HepG2 (cell line): ENCODE measurements around the gene TRIM9.
"Not testable (repeated sequence)": the region's sequence is repeated elsewhere in the genome, so short reads cannot be mapped to it uniquely, and the experiment has no call there.

ENCODE experiments used
- ATF2 ChIP-seq: sonication (generic); formaldehyde crosslinking; IDR thresholded peaks from 2 replicates; pipeline ENCODE4 v1.4.0; 2020; ENCODE audit warnings: missing genetic modification reagents
- BRD4 ChIP-seq: sonication (generic); formaldehyde crosslinking; IDR thresholded peaks from 2 replicates; pipeline ENCODE4 v1.4.0; 2020; ENCODE audit warnings: missing genetic modification reagents
- CC2D1A ChIP-seq: sonication (generic); formaldehyde crosslinking; IDR thresholded peaks from 2 replicates; pipeline ENCODE4 v1.8.1; 2023; ENCODE audit warnings: mild to moderate bottlenecking, missing genetic modification reagents
- CHD2 ChIP-seq: IDR thresholded peaks from 2 replicates; pipeline ENCODE4 v1.6.1; 2011; ENCODE audit warnings: low read depth, low read length, improper control_type of control experiment
- CTCF ChIP-seq: sonication (generic); formaldehyde crosslinking; IDR thresholded peaks from 2 replicates; pipeline ENCODE4 v1.5.0; 2020; ENCODE audit warnings: mild to moderate bottlenecking, missing genetic modification reagents, moderate library complexity
- KLF12 ChIP-seq: sonication (generic); formaldehyde crosslinking; IDR thresholded peaks from 2 replicates; pipeline ENCODE4 v1.4.0; 2020; ENCODE audit warnings: missing genetic modification reagents, borderline replicate concordance
- NRL ChIP-seq: sonication (generic); formaldehyde crosslinking; IDR thresholded peaks from 2 replicates; pipeline ENCODE4 v1.5.0; 2020; ENCODE audit warnings: missing genetic modification reagents, mild to moderate bottlenecking, moderate library complexity, borderline replicate concordance
- TBL1XR1 ChIP-seq: fragments of 150-350 bp; IDR thresholded peaks from 2 replicates; pipeline ENCODE4 v1.6.1; 2014; ENCODE audit warnings: borderline replicate concordance, low read length; ENCODE audit not compliant: partially characterized antibody
- ZNF274 ChIP-seq: sonication (generic); formaldehyde crosslinking; IDR thresholded peaks from 2 replicates; pipeline ENCODE4 v1.5.1; 2020; ENCODE audit warnings: mild to moderate bottlenecking, missing genetic modification reagents
- TF ChIP-seq, protein P1 (sequence below): sonication (generic); formaldehyde crosslinking; IDR thresholded peaks from 2 replicates; pipeline ENCODE4 v1.8.1; 2023; ENCODE audit warnings: mild to moderate bottlenecking, missing genetic modification reagents
- TF ChIP-seq, protein P2 (sequence below): sonication (generic); formaldehyde crosslinking; IDR thresholded peaks from 2 replicates; pipeline ENCODE4 v1.4.0; 2020; ENCODE audit warnings: missing genetic modification reagents, borderline replicate concordance

GRCh38 chr14:50994158-50994557 lies 100.7 kb downstream of the TRIM9 start:
- not testable (repeated sequence) for TF ChIP-seq KLF12 (CRISPR knock-in tag); TBL1XR1; CHD2; CC2D1A (CRISPR knock-in tag); CTCF (CRISPR knock-in tag); ATF2 (CRISPR knock-in tag); BRD4 (CRISPR knock-in tag); NRL (CRISPR knock-in tag); ZNF274 (CRISPR knock-in tag)
- TF ChIP-seq, protein P1, sequence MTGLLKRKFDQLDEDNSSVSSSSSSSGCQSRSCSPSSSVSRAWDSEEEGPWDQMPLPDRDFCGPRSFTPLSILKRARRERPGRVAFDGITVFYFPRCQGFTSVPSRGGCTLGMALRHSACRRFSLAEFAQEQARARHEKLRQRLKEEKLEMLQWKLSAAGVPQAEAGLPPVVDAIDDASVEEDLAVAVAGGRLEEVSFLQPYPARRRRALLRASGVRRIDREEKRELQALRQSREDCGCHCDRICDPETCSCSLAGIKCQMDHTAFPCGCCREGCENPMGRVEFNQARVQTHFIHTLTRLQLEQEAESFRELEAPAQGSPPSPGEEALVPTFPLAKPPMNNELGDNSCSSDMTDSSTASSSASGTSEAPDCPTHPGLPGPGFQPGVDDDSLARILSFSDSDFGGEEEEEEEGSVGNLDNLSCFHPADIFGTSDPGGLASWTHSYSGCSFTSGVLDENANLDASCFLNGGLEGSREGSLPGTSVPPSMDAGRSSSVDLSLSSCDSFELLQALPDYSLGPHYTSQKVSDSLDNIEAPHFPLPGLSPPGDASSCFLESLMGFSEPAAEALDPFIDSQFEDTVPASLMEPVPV (CRISPR knock-in tag), result not testable (repeated sequence)
- TF ChIP-seq, protein P2, sequence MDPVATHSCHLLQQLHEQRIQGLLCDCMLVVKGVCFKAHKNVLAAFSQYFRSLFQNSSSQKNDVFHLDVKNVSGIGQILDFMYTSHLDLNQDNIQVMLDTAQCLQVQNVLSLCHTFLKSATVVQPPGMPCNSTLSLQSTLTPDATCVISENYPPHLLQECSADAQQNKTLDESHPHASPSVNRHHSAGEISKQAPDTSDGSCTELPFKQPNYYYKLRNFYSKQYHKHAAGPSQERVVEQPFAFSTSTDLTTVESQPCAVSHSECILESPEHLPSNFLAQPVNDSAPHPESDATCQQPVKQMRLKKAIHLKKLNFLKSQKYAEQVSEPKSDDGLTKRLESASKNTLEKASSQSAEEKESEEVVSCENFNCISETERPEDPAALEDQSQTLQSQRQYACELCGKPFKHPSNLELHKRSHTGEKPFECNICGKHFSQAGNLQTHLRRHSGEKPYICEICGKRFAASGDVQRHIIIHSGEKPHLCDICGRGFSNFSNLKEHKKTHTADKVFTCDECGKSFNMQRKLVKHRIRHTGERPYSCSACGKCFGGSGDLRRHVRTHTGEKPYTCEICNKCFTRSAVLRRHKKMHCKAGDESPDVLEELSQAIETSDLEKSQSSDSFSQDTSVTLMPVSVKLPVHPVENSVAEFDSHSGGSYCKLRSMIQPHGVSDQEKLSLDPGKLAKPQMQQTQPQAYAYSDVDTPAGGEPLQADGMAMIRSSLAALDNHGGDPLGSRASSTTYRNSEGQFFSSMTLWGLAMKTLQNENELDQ (CRISPR knock-in tag), result not testable (repeated sequence)
